NCI-H526 (cell line): Measurements from ENCODE around the gene ADCY5.

ENCODE experiments used
- DNase-seq, 2 experiments: peaks; one replicate each; lab custom pipeline; 2025; lab: John Stamatoyannopoulos, UW

ADCY5 gene

GRCh38 chr3:123458255-123458654, 9.4 kb upstream of the ADCY5 start:
- DNase-seq, result no peak

GRCh38 chr3:123457841-123458240, 9.0 kb upstream of the ADCY5 start:
- DNase-seq, result no peak

GRCh38 chr3:123453675-123454074, 4.8 kb upstream of the ADCY5 start:
- DNase-seq, result no peak

- DNase-seq, result no peak
Measured at GRCh38 chr3:123451186-123451585, 2.3 kb upstream of the ADCY5 start.

- DNase-seq, result peak in 1 of 2 experiments; percentile 38
Measured at GRCh38 chr3:123449997-123450604, 1.2 kb upstream of the ADCY5 start.

- peak in 1 of 2 experiments; percentile 83 for DNase-seq
Measured at GRCh38 chr3:123449102-123449996, 459 bp upstream of the ADCY5 start.

GRCh38 chr3:123447749-123448517, 957 bp downstream of the ADCY5 start:
- peak in 1 of 2 experiments; percentile 33 for DNase-seq

GRCh38 chr3:123447416-123447748, 1.5 kb downstream of the ADCY5 start:
- no peak for DNase-seq

- DNase-seq, result no peak
Measured at GRCh38 chr3:123446610-123447109, 2.2 kb downstream of the ADCY5 start.

- no peak for DNase-seq
Measured at GRCh38 chr3:123446210-123446609, 2.7 kb downstream of the ADCY5 start.

- DNase-seq, result no peak
Measured at GRCh38 chr3:123445702-123446101, 3.2 kb downstream of the ADCY5 start.

GRCh38 chr3:123444744-123445143, 4.1 kb downstream of the ADCY5 start:
- DNase-seq, result no peak

GRCh38 chr3:123444023-123444422, 4.9 kb downstream of the ADCY5 start:
- DNase-seq, result no peak

GRCh38 chr3:123442908-123443307, 6.0 kb downstream of the ADCY5 start:
- no peak for DNase-seq

GRCh38 chr3:123442125-123442524, 6.8 kb downstream of the ADCY5 start:
- DNase-seq, result no peak

- no peak for DNase-seq
Measured at GRCh38 chr3:123439806-123440580, 8.9 kb downstream of the ADCY5 start.

- DNase-seq, result no peak
Measured at GRCh38 chr3:123432832-123433523, 15.9 kb downstream of the ADCY5 start.

- DNase-seq, result no peak
Measured at GRCh38 chr3:123431658-123432324, 17.1 kb downstream of the ADCY5 start.

- DNase-seq, result no peak
Measured at GRCh38 chr3:123431007-123431657, 17.8 kb downstream of the ADCY5 start.

- DNase-seq, result no peak
Measured at GRCh38 chr3:123430266-123430665, 18.6 kb downstream of the ADCY5 start.
